Measurements from ENCODE around the gene SLC43A3. TPM values are rescaled to one million over a fixed set of nuclear protein-coding genes. Genes with fewer than 3 reads are reported as not detected.

The SLC43A3 gene
- total and polyA plus RNA-seq, 2 donors (not counting 3 experiments of a cell fraction or from before 2014, with no cell fraction given): 68.9 to 104 TPM

DNA sequence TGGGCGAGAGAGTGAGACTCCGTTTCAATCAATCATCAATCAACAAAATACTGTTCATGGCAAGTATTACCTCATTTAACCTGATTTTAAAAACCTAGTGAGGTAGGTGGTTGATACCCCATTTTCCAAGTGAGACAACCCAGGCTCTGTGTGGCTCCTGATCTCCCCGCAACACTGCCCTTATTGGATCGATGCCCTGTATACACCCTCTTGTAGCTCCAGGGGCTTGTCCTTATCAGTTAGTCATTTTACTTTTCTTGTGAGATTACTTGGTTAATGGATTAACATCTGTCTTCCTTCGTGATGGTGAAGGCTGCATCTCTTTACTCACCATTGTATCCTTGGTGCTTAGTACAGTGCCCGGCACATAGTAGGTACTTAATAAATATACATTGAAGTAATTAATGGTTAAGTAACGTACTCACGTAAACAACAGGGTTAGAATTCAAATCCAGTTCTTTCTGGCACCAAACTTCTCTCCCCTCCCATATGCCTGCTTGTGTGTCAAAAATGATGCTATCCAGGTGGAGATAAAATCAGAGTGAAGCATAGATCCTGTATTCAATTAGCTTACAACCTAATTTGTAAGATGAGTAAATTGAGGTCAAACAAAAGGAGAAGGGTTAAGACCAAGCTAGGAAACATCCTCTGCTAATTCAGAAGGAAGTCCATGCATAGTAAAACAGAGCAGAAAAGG is 34.7 kb downstream of the SLC43A3 start:
- TF ChIP-seq CTCF (IDR thresholded peaks at IDR 0.05; ENCODE audit: extremely low read depth in 1 of 2, insufficient read depth in 1 of 2, low read depth in 1 of 2, low read length in 2 of 2): no peak
- TF ChIP-seq MAX (IDR thresholded peaks at IDR 0.05; ENCODE audit: insufficient read depth, insufficient read length): no peak
- TF ChIP-seq EZH2 (IDR thresholded peaks at IDR 0.05; ENCODE audit: borderline replicate concordance, low read depth, low read length, severe bottlenecking): no peak
- TF ChIP-seq MYC (IDR thresholded peaks at IDR 0.05; ENCODE audit: low read depth, low read length): no peak
- no peak for TF ChIP-seq JUN (IDR thresholded peaks at IDR 0.05; ENCODE audit: borderline replicate concordance, insufficient read depth, insufficient read length, low read depth)
- no peak for TF ChIP-seq POLR2A (IDR thresholded peaks at IDR 0.05; ENCODE audit: low read depth, low read length)
- no peak for TF ChIP-seq FOS (IDR thresholded peaks at IDR 0.05; ENCODE audit: borderline replicate concordance, insufficient read depth, low read length)
- no peak for TF ChIP-seq GATA2 (IDR thresholded peaks at IDR 0.05; ENCODE audit: insufficient read depth, insufficient read length, low read depth, low read length)
- no peak for TF ChIP-seq POLR2AphosphoS5 (IDR thresholded peaks at IDR 0.05; ENCODE audit: insufficient read depth, low read depth, low read length)
- no peaks in the 10 kb centered on the region for H3K36me3 ChIP-seq (ENCODE audit: control insufficient read depth in 2 of 2, extremely low read depth in 1 of 2, insufficient read depth in 2 of 2, low read length in 2 of 2)
- H3K27ac ChIP-seq (ENCODE audit: insufficient read depth, low read depth, low read length): no peak overlapping the region
- dilution Hi-C loops (cut with MboI; ENCODE audit: extremely low pct_ligation_motif_present, low sequenced_read_pairs) (no loop called here), intact Hi-C loops (cut with micrococcal nuclease) (no loop called here)
- H2AFZ ChIP-seq (ENCODE audit: low read depth, low read length): no peak overlapping the region
- no peaks in the 10 kb centered on the region for H4K20me1 ChIP-seq (replicated peaks; ENCODE audit: control insufficient read depth, extremely low read depth, insufficient read depth, low read length)
- BruUV-seq (replicated peaks): no TSS peak
- H3K9me3 ChIP-seq (replicated peaks; ENCODE audit: control insufficient read depth, insufficient read depth, low read length): no peaks in the 10 kb centered on the region
- no peaks in the 10 kb centered on the region for H3K4me1 ChIP-seq (ENCODE audit: control insufficient read depth, extremely low read depth, insufficient read depth, low read length)
- no peak overlapping the region for H3K4me3 ChIP-seq (replicated peaks in 1 of 3; ENCODE audit: insufficient read depth in 1 of 3, low read depth in 1 of 3, low read length in 3 of 3)
- no peak overlapping the region for H3K4me2 ChIP-seq (ENCODE audit: insufficient read depth, low read length)
- H3K27me3 ChIP-seq (ENCODE audit: control insufficient read depth in 2 of 2, insufficient read depth in 2 of 2, low read length in 2 of 2): peaks cover 5 to 6% of the 10 kb centered on the region in 2 experiments
- H3K9me1 ChIP-seq (replicated peaks; ENCODE audit: control insufficient read depth, extremely low read depth, insufficient read depth, low read length): no peaks in the 10 kb centered on the region
- FAIRE-seq: no peak
- H3K9ac ChIP-seq (replicated peaks; ENCODE audit: extremely low read depth, insufficient read depth, low read length): no peak overlapping the region
- POLR2A ChIA-PET: no interaction called here
- no peak for DNase-seq (ENCODE audit: low read depth, low spot score)
- H3K79me2 ChIP-seq (ENCODE audit: control insufficient read depth, insufficient read depth, low read length): no peaks in the 10 kb centered on the region
- CTCF ChIA-PET: interaction anchor here (1.0 to 1.1 kb wide), 2 partner anchors 19 to 67 kb away, joined by 3 to 4 read pairs; no protein-coding TSS in a partner anchor
